Vein endothelial cell (primary cell): Measurements from ENCODE around the gene IL36A. TPM values are rescaled to one million over a fixed set of nuclear protein-coding genes. Genes with fewer than 3 reads are reported as not detected.

Source experiments
- small RNA-seq: library from RNA; depleted of rRNA; stranded (forward); fragments of <200 nt; gene quantifications from one replicate; pipeline ENCODE3, GENCODE V24; 2012
- total RNA-seq: library from RNA; depleted of rRNA; stranded (reverse); fragments of >200 nt; gene quantifications from 2 replicates; pipeline ENCODE4 v1.2.3, GENCODE V29; 2012

Gene IL36A, protein sequence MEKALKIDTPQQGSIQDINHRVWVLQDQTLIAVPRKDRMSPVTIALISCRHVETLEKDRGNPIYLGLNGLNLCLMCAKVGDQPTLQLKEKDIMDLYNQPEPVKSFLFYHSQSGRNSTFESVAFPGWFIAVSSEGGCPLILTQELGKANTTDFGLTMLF
- not detected in 2 replicates for total RNA-seq

DNA sequence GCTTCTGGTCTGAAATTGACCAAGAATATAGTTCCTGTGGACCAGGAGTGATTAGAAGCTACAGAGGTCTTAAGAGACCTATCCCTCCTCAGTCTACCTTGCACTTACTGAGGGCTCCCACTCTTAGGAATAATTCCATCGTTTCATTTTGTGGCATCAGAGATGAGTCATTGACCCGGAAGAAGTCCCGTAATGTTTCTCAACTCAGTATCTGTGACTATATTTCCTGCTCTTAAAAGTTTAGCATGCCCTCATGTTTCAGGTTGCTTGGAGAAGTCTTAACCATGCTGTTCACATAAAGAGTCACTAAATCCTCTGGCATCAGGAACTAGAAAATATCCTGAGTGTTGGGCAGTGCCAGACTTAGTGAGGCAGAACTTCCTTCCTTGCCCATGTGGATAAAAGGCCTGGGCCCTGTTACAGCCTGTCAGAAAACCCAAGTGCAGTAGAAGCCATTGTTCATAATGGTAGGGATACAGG lies at the start of gene IL36A:
TSS of gene IL36A (plus strand) at position 430 of the 480 bp plus-strand sequence. CDS start 413 bp downstream, outside the sequence.

DNA sequence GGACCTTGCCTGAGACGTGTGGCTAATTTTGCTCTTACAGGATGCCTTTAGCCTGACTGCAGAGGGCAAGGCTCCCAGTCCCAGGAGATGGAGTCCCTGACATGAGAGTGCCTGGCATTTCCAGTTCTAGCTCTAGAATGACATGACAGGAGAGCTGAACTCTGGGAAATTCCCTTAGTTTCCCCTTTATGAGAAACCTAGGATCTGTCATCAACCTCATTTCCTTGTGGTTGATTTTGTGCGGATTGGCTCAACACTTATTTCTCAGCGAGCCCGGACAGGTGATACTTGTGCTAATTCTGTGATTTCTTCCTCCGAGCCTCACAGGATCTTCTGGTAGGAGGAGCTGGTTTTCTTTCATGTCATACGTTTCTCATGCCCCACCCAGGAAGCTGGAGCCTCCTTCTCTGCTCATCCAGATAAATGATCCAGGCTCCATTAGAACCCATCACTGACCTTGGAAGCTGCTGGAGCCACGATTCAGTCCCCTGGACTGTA lies 27.7 kb upstream of the IL36A start, which contains the start of gene IL36G:
TSS of gene IL36G (plus strand) at position 448 of the 498 bp plus-strand sequence. CDS start 633 bp downstream, outside the sequence.

DNA sequence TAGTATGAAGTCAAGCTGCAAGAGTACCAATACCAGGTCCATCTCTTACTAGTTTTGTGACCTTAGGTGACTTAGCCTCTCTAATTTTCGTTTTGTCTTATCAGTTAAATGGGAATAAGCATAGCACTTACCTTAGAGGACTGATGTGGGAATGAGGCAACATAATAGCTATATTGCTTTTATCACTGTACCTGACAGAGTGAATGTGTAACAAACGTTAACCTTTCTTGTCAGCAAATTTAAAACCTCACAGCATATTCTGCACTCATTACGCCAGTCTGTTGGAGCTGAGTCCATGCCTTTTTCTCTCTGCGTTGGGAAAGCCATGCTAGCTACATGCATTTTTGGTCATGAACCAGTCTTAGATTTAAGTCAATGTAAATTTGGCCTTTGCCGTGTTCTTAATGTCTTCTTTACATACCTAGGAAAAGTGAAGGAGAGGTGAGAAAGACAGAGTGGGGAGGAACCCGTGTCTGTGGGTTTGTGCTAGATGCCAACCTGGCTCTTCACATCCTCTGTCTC lies 47.2 kb downstream of the IL36A start, which contains the start of gene IL36B:
TSS of gene IL36B (minus strand) at position 472 of the 522 bp plus-strand sequence.

Small RNA genes within 50 kb of the gene (small RNA-seq; reads per million reads assigned to genes)
- not detected for gene HMGN2P23

Other genes with a start within 250 kb of the IL36A start
- gene CKAP2L, start 240.8 kb upstream of the IL36A start, total RNA-seq, result 6.2 and 12.2 TPM in 2 replicates
- 0.33 and 0.57 TPM in 2 replicates for gene IL1A, start 221.0 kb upstream of the IL36A start, total RNA-seq
- 0.19 and 0.33 TPM in 2 replicates for gene IL1B, start 168.7 kb upstream of the IL36A start, total RNA-seq
- gene IL37, start 94.3 kb upstream of the IL36A start, total RNA-seq, result 0.19 TPM in 1 of 2 replicates, not detected in the other
- not detected in 2 replicates for gene IL36G, start 27.5 kb upstream of the IL36A start, total RNA-seq
- gene IL36B, start 47.4 kb downstream of the IL36A start, total RNA-seq, result not detected in 2 replicates
- gene IL36RN, start 53.7 kb downstream of the IL36A start, total RNA-seq, result not detected in 2 replicates
- gene IL1F10, start 62.5 kb downstream of the IL36A start, total RNA-seq, result not detected in 2 replicates
- not detected in 2 replicates for gene IL1RN, start 122.1 kb downstream of the IL36A start, total RNA-seq
- gene PSD4, start 168.5 kb downstream of the IL36A start, total RNA-seq, result 0.57 and 0.65 TPM in 2 replicates